H9 (cell line): Measurements from ENCODE around the gene KIF26B. TPM values are rescaled to one million over a fixed set of nuclear protein-coding genes. Genes with fewer than 3 reads are reported as not detected.
A peak's percentile ranks its signal among the peaks of the same experiment; 100 is the strongest.

ENCODE experiments used
- DNase-seq: peaks from one replicate; pipeline ENCODE4 v3.0.0-alpha.2; 2017
- H2AFZ ChIP-seq: one replicate; pipeline ENCODE4 v1.6.1; 2013; ENCODE audit warnings: mild to moderate bottlenecking, low read length, control low read depth, moderate library complexity
- H2AK5ac ChIP-seq: 2 replicates; pipeline ENCODE4 v1.6.1; 2013; ENCODE audit warnings: low read length, control low read depth, mixed read lengths; ENCODE audit not compliant: insufficient read length
- H2BK120ac ChIP-seq: one replicate; pipeline ENCODE4 v1.6.1; 2013; ENCODE audit warnings: low read depth, mild to moderate bottlenecking, low read length, control low read depth, inconsistent platforms; ENCODE audit not compliant: poor library complexity, severe bottlenecking
- H2BK12ac ChIP-seq: 2 replicates; pipeline ENCODE4 v1.6.1; 2013; ENCODE audit warnings: low read length, control low read depth, mixed read lengths, low read depth; ENCODE audit not compliant: insufficient read length
- H2BK15ac ChIP-seq: 2 replicates; pipeline ENCODE4 v1.6.1; 2013; ENCODE audit warnings: low read depth, low read length, control low read depth
- H2BK20ac ChIP-seq: one replicate; pipeline ENCODE4 v1.6.1; 2013; ENCODE audit warnings: low read depth, mild to moderate bottlenecking, low read length, control low read depth, inconsistent platforms; ENCODE audit not compliant: poor library complexity, severe bottlenecking
- H2BK5ac ChIP-seq: 2 replicates; pipeline ENCODE4 v1.6.1; 2013; ENCODE audit warnings: low read length, control low read depth, mixed read lengths; ENCODE audit not compliant: insufficient read length
- H3K14ac ChIP-seq: 2 replicates; pipeline ENCODE4 v1.6.1; 2013; ENCODE audit warnings: low read length, control low read depth; ENCODE audit not compliant: insufficient read depth
- H3K18ac ChIP-seq: 2 replicates; pipeline ENCODE4 v1.6.1; 2013; ENCODE audit warnings: low read depth, mild to moderate bottlenecking, mixed read lengths, low read length, control low read depth; ENCODE audit not compliant: insufficient read length
- H3K23ac ChIP-seq: 2 replicates; pipeline ENCODE4 v1.6.1; 2013; ENCODE audit warnings: low read length, control low read depth, mixed read lengths, low read depth; ENCODE audit not compliant: insufficient read length
- H3K23me2 ChIP-seq: 2 replicates; pipeline ENCODE4 v1.6.1; 2013; ENCODE audit warnings: low read depth, mild to moderate bottlenecking, mixed read lengths, low read length, control low read depth; ENCODE audit not compliant: insufficient read length, poor library complexity, severe bottlenecking
- H3K27ac ChIP-seq: 2 replicates; pipeline ENCODE4 v1.5.1; 2013; ENCODE audit warnings: low read length, control low read depth, mixed read lengths, low read depth; ENCODE audit not compliant: insufficient read length
- H3K27me3 ChIP-seq: 2 replicates; pipeline ENCODE4 v1.6.1; 2013; ENCODE audit warnings: low read length, control low read depth, inconsistent platforms; ENCODE audit not compliant: insufficient read depth
- H3K4ac ChIP-seq: 2 replicates; pipeline ENCODE4 v1.6.1; 2013; ENCODE audit warnings: low read depth, mild to moderate bottlenecking, control low read depth, inconsistent platforms, low read length, moderate library complexity
- H3K4me1 ChIP-seq: 2 replicates; pipeline ENCODE4 v1.6.1; 2013; ENCODE audit warnings: low read length, control low read depth, inconsistent platforms; ENCODE audit not compliant: insufficient read depth
- H3K4me2 ChIP-seq: 2 replicates; pipeline ENCODE4 v1.6.1; 2013; ENCODE audit warnings: low read length, control low read depth, mixed read lengths; ENCODE audit not compliant: insufficient read length, insufficient read depth
- H3K56ac ChIP-seq: 2 replicates; pipeline ENCODE4 v1.6.1; 2013; ENCODE audit warnings: low read depth, mild to moderate bottlenecking, mixed read lengths, low read length, control low read depth; ENCODE audit not compliant: insufficient read length
- H3K79me1 ChIP-seq: 2 replicates; pipeline ENCODE4 v1.6.1; 2013; ENCODE audit warnings: low read depth, mild to moderate bottlenecking, moderate library complexity, low read length, control low read depth, inconsistent platforms; ENCODE audit not compliant: insufficient read depth, poor library complexity, severe bottlenecking
- H3K79me2 ChIP-seq: 2 replicates; pipeline ENCODE4 v1.6.1; 2013; ENCODE audit warnings: low read length, control low read depth, inconsistent platforms; ENCODE audit not compliant: insufficient read depth
- H3K9ac ChIP-seq: 2 replicates; pipeline ENCODE4 v1.6.1; 2013; ENCODE audit warnings: low read length, control low read depth, mixed read lengths; ENCODE audit not compliant: insufficient read length; ENCODE audit errors: extremely low read depth
- H3K9me3 ChIP-seq: one replicate; pipeline ENCODE4 v1.6.1; 2013; ENCODE audit warnings: low read depth, low read length, inconsistent platforms; ENCODE audit not compliant: control insufficient read depth
- H3T11ph ChIP-seq: one replicate; pipeline ENCODE4 v1.6.1; 2013; ENCODE audit warnings: mild to moderate bottlenecking, low read length, control low read depth, inconsistent platforms
- H4K20me1 ChIP-seq: one replicate; pipeline ENCODE4 v1.6.1; 2013; ENCODE audit not compliant: control insufficient read depth, insufficient read length, insufficient read depth
- H4K5ac ChIP-seq: 2 replicates; pipeline ENCODE4 v1.6.1; 2013; ENCODE audit warnings: low read depth, mild to moderate bottlenecking, mixed read lengths, low read length, control low read depth; ENCODE audit not compliant: insufficient read length
- H4K8ac ChIP-seq: replicated peaks from 2 replicates; pipeline ENCODE4 v1.6.1; 2013; ENCODE audit warnings: low read length, control low read depth, mixed read lengths, low read depth; ENCODE audit not compliant: insufficient read length
- H4K91ac ChIP-seq: 2 replicates; pipeline ENCODE4 v1.6.1; 2013; ENCODE audit warnings: low read depth, mild to moderate bottlenecking, moderate library complexity, mixed read lengths, low read length, control low read depth; ENCODE audit not compliant: insufficient read length
- H3K27ac Mint-ChIP-seq, 3 experiments: 2 replicates in 2 of 3; 3 replicates in 1 of 3; pipeline ENCODE4 v1.8.0; 2020 to 2021; ENCODE audit warnings: mixed read lengths in 3 of 3, mild to moderate bottlenecking in 1 of 3, moderate library complexity in 1 of 3
- H3K27me3 Mint-ChIP-seq: 2 replicates; pipeline ENCODE4 v1.8.0; 2021; ENCODE audit warnings: low read depth, mild to moderate bottlenecking, moderate library complexity, mixed read lengths
- H3K36me3 Mint-ChIP-seq, 3 experiments: 2 replicates in 2 of 3; 3 replicates in 1 of 3; pipeline ENCODE4 v1.8.0; 2020 to 2021; ENCODE audit warnings: low read depth in 3 of 3, mixed read lengths in 3 of 3; ENCODE audit not compliant: insufficient read depth in 1 of 3
- H3K4me1 Mint-ChIP-seq, 2 experiments: 2 replicates each; pipeline ENCODE4 v1.8.0; 2020; ENCODE audit warnings: mixed read lengths in 2 of 2
- H3K4me3 Mint-ChIP-seq, 2 experiments: 2 replicates in 1 of 2; 3 replicates in 1 of 2; pipeline ENCODE4 v1.8.0; 2020 to 2021; ENCODE audit warnings: mild to moderate bottlenecking in 2 of 2, mixed read lengths in 2 of 2, moderate library complexity in 1 of 2
- H3K9me3 Mint-ChIP-seq, 2 experiments: 2 replicates in 1 of 2; 3 replicates in 1 of 2; pipeline ENCODE4 v1.8.0; 2020; ENCODE audit warnings: mild to moderate bottlenecking in 2 of 2, mixed read lengths in 2 of 2, moderate library complexity in 1 of 2
- WGBS: extraction: QIAGEN DNeasy Blood & Tissue Kit; methylation state at CpG from one replicate; pipeline ENCODE4 v1.1.7; 2013; ENCODE audit warnings: missing lambda C conversion rate, low lambda C conversion rate, mixed read lengths; ENCODE audit not compliant: insufficient read length; ENCODE audit errors: extremely low coverage; 5-methylcytosine and 5-hydroxymethylcytosine counted together
- total RNA-seq: library from RNA; stranded (reverse); gene quantifications from 2 replicates; pipeline ENCODE4 v1.2.1, GENCODE V29; 2021
- TF ChIP-seq, protein P1 (sequence below): fragments of 200-600 bp; sonication (generic); conservative IDR thresholded peaks from 3 replicates; pipeline ENCODE4 v1.8.0; 2021; ENCODE audit warnings: antibody characterized with exemption, mild to moderate bottlenecking

Gene KIF26B
- total RNA-seq, 1 experiment from 2014 or later, result 0.13 TPM

DNA sequence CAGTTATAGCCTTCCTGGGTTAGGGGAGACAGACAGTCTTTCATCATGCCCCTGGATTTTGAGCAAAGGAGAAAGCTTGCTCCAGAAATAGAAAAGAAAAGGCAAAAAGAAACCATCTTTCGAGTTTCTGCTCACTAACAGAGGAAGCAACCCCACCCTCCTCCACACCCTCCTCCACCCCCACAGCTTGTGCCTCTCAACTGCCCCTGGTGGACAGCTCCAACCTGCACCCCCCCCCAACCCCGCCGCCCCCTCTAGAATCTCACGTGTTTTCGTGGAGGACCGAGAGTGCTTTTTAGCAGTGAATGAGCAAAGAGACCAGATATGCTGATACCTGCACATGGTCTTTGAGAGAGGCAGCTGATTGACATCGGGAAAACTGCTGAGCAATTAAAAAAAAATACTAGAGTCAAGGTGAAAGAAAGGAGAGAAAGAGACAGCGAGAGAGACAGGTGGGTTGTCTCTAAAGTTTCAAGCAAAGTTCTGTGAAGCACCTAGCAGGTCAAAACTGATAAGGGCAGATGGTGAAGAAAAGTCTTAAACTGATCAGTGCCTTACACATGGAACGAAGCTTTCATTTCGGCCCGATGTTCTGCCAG lies 358.3 kb downstream of the KIF26B start:
- Mint-ChIP-seq H3K9me3 (no peaks in the 10 kb centered on the region; a peak in 1 of 5 replicates), H3K36me3 (no peaks in the 10 kb centered on the region), H3K27ac (no peak overlapping the region; a peak in 1 of 7 replicates), H3K27me3 (peaks cover 10% of the 10 kb centered on the region), H3K4me1 (peaks cover 22 to 27% of the 10 kb centered on the region in 2 experiments), H3K4me3 (no peak overlapping the region)
- Histone ChIP-seq H3K79me2 (no peaks in the 10 kb centered on the region), H3K9ac (no peak overlapping the region), H3K23ac (no peak overlapping the region), H3K4ac (no peak overlapping the region), H3K18ac (no peak overlapping the region), H3K56ac (no peak overlapping the region), H4K20me1 (no peaks in the 10 kb centered on the region), H4K5ac (no peak overlapping the region), H3K4me2 (no peak overlapping the region), H2AFZ (no peak overlapping the region), H2BK120ac (no peak overlapping the region), H2BK12ac (no peak overlapping the region), H3K27me3 (no peaks in the 10 kb centered on the region), H2BK20ac (no peak overlapping the region), H3K27ac (no peak overlapping the region), H3K14ac (no peak overlapping the region), H3K9me3 (no peaks in the 10 kb centered on the region), H2AK5ac (no peak overlapping the region), H3T11ph (no peak overlapping the region), H4K91ac (no peak overlapping the region), H3K79me1 (no peaks in the 10 kb centered on the region), H2BK15ac (no peak overlapping the region), H3K4me1 (peaks cover 7% of the 10 kb centered on the region; the same call in 1 of the 2 replicates), H4K8ac (no peak overlapping the region), H2BK5ac (no peak overlapping the region), H3K23me2 (no peaks in the 10 kb centered on the region)
- DNase-seq, result peak; percentile 54
- no CpG with 5 or more reads among the region's 11 CpGs for WGBS
- TF ChIP-seq, protein P1, sequence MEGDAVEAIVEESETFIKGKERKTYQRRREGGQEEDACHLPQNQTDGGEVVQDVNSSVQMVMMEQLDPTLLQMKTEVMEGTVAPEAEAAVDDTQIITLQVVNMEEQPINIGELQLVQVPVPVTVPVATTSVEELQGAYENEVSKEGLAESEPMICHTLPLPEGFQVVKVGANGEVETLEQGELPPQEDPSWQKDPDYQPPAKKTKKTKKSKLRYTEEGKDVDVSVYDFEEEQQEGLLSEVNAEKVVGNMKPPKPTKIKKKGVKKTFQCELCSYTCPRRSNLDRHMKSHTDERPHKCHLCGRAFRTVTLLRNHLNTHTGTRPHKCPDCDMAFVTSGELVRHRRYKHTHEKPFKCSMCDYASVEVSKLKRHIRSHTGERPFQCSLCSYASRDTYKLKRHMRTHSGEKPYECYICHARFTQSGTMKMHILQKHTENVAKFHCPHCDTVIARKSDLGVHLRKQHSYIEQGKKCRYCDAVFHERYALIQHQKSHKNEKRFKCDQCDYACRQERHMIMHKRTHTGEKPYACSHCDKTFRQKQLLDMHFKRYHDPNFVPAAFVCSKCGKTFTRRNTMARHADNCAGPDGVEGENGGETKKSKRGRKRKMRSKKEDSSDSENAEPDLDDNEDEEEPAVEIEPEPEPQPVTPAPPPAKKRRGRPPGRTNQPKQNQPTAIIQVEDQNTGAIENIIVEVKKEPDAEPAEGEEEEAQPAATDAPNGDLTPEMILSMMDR, result peak; percentile 40; the same call in 1 of the 3 replicates
